NCI-H1048 (cell line): Measurements from ENCODE around the gene TGM2.

Experiments
- DNase-seq: peaks from one replicate; lab custom pipeline; 2025; lab: John Stamatoyannopoulos, UW

Gene TGM2

GRCh38 chr20:38131588-38132121, 33.4 kb downstream of the TGM2 start:
- no peak for DNase-seq

GRCh38 chr20:38130687-38131587, 34.1 kb downstream of the TGM2 start:
- no peak for DNase-seq

GRCh38 chr20:38129893-38130609, 35.0 kb downstream of the TGM2 start:
- DNase-seq: no peak

- DNase-seq: no peak
Observed at GRCh38 chr20:38129248-38129865, 35.7 kb downstream of the TGM2 start.

GRCh38 chr20:38128691-38129090, 36.4 kb downstream of the TGM2 start:
- DNase-seq: no peak

- no peak for DNase-seq
Observed at GRCh38 chr20:38127920-38128528, 37.0 kb downstream of the TGM2 start.

- no peak for DNase-seq
Observed at GRCh38 chr20:38126932-38127621, 38.0 kb downstream of the TGM2 start.

GRCh38 chr20:38126146-38126921, 38.7 kb downstream of the TGM2 start:
- DNase-seq: no peak

DNA sequence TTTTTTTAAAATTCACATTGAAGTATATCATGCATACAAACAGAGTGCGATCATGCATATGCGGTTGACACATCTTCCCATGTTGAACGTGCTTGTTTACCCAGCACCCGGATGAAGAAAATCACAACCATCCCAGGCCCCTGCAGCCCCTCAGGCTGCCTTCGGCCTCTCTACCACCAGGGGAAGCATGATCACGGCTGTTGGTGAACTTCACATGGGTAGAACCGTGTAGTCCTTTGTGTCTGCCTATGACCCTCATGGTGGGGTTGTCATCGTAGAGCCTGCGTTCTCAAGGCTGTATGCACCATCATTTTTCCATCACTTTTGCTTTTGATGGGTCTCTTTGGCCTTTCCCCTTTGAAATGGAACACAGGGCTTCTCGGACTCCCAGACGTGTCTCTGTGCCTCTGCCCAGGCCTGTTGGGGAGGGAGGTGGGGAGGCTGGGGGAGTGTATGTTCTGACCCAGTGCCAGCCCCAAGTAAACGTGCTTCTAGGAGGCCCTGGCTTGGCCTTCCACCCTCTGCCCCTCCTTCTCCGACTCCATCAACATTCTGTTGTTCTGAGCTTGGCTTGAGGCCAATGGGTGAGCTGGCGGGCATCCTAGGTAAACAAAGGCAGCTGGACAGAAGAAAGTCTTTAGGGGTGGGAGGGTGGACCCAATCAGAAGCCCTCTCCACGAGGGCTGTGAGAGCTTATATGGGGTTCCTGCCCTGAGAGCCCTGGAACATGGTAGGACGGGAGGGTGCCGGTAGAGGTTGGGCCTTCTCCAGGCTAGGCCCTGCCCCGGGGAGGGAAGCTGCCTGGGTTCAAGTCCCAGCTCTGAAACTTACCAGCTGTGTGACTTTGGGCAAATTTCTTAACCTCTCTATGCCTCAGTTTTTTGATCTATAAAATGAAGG, 39.7 kb downstream of the TGM2 start:
- no peak for DNase-seq

- DNase-seq: no peak
Observed at GRCh38 chr20:38123021-38123587, 42.0 kb downstream of the TGM2 start.

DNA sequence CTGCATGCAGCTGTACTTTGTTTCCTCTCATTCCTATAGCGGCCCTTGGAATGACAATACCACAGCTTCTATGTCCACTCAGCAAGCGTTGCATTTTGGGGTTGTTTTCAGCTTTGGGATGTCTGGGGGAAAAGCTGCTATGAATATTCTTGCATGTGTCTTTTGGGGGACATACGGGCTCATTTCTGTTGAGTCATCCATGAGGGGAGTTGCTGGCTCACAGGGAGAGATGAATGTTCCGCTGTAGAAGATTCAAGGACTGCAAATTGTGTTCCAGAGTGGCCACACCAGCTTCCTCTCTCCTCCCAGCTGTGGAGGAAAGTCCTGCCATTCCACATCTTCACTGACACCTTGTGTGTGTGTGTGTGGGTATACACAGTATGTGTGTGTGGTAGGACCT, 43.3 kb downstream of the TGM2 start:
- no peak for DNase-seq

GRCh38 chr20:38120625-38120988, 44.5 kb downstream of the TGM2 start:
- no peak for DNase-seq

DNA sequence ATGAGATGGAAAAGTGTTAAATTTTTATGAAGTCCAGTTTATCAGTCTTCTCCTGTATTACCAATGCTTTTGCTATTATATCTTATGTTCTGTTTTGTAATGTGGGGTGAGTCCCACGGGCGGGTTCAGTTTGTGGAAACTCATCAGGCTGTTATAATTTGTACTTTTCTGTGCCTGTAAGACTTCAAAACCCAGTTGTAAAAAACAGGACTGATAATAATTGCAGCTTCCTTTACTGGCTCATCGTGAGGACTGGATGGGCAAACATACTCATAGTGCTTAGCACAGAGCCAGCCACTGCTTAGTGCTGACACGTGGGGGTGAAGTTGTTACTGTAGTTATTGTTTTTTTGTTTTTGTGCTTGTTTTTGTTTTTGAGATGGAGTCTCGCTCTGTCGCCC, 45.6 kb downstream of the TGM2 start:
- DNase-seq: no peak

- no peak for DNase-seq
Observed at GRCh38 chr20:38117635-38118034, 47.4 kb downstream of the TGM2 start.

GRCh38 chr20:38117205-38117604, 47.9 kb downstream of the TGM2 start:
- no peak for DNase-seq

- DNase-seq: no peak
Observed at GRCh38 chr20:38116409-38117165, 48.5 kb downstream of the TGM2 start.

- DNase-seq: no peak
Observed at GRCh38 chr20:38115896-38116295, 49.2 kb downstream of the TGM2 start.

GRCh38 chr20:38115205-38115604, 49.9 kb downstream of the TGM2 start:
- no peak for DNase-seq

GRCh38 chr20:38114353-38114791, 50.7 kb downstream of the TGM2 start:
- no peak for DNase-seq
